HUES6 (cell line): Measurements from ENCODE around the gene CSHL1.
"Not testable (repeated sequence)": the region's sequence is repeated elsewhere in the genome, so short reads cannot be mapped to it uniquely, and the experiment has no call there.

ENCODE experiments used
- H3K27ac ChIP-seq: 2 replicates; pipeline ENCODE4 v1.7.0; 2013; ENCODE audit warnings: low read depth, mild to moderate bottlenecking, low read length, inconsistent platforms
- H3K27me3 ChIP-seq: 2 replicates; pipeline ENCODE4 v1.6.1; 2013; ENCODE audit warnings: low read length; ENCODE audit not compliant: control insufficient read depth, insufficient read depth
- H3K36me3 ChIP-seq: 2 replicates; pipeline ENCODE4 v1.6.1; 2013; ENCODE audit warnings: low read length; ENCODE audit not compliant: control insufficient read depth, insufficient read depth
- H3K4me1 ChIP-seq: 2 replicates; pipeline ENCODE4 v1.6.1; 2013; ENCODE audit warnings: low read length; ENCODE audit not compliant: control insufficient read depth, insufficient read depth
- H3K4me3 ChIP-seq: 2 replicates; pipeline ENCODE4 v1.5.1; 2013; ENCODE audit warnings: low read depth, low read length
- H3K9ac ChIP-seq: one replicate; pipeline ENCODE4 v1.6.1; 2013; ENCODE audit warnings: mild to moderate bottlenecking, low read length
- H3K9me3 ChIP-seq: 2 replicates; pipeline ENCODE4 v1.6.1; 2013; ENCODE audit warnings: low read depth, low read length; ENCODE audit not compliant: control insufficient read depth, insufficient read depth

The CSHL1 gene

DNA sequence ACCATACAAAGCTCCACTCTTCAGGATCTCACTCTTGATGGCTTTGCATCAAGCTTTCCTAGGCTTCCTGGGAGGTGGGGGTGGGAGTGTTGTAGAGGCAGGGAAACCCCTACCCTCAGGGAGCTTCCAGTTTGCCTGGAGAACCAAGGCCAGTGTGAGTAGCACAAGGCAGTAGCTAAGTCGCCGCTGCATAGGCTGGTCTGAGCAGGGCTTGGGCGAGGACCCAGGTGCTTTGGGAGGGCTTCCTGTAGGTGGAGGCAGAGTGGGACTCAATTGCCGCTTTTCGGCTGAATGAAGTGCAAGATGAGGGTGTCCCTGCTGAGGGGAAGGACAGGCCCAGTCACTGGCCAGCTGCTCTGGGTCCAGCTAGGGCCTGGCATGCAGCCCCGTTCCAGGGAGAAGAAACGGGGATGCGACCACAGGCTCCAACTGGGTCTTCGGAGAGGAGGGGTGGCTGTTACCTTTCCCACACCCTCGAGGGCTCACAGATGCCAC is 17.2 kb upstream of the CSHL1 start:
- H3K9ac ChIP-seq, result no peak overlapping the region
- no peaks in the 10 kb centered on the region for H3K36me3 ChIP-seq
- H3K4me1 ChIP-seq, result peaks cover 23% of the 10 kb centered on the region
- no peak overlapping the region for H3K27ac ChIP-seq
- no peaks in the 10 kb centered on the region for H3K27me3 ChIP-seq
- no peaks in the 10 kb centered on the region for H3K9me3 ChIP-seq
- no peak overlapping the region for H3K4me3 ChIP-seq

DNA sequence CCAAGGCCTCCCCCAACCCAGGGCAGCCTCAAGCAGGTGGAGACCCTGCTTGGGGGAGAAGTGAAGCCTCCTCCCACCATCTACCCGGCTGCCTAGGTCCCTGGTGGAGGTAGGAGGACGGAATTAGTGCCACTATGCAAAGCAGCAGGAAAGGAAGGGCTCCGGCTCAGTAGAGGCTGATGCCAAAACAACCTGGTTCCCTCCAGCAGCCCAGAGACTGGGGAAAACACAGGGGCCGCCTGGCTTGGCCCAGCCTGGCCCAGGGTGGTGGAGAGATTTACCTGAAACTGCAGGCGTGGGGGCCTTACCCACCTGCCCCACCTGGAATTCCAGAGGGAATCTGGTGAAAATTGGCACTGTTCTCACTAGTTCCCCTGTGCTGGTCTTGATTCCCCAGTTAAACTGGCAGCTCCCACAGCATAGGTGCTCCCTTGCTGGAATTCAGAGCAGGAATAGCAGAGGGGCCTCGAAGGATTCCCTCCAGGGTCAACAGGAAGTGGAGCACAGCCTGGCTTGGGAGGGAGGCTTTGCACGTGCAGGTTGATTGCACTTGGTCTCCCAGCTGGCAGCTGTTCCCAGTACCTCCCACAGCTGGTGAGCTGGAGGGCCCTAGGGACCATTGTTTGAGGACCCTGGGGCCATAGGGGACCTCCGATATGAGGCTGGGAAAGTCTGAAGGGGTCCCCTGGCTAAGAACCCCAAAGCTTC is 16.6 kb upstream of the CSHL1 start:
- no peaks in the 10 kb centered on the region for H3K9me3 ChIP-seq
- no peak overlapping the region for H3K9ac ChIP-seq
- H3K27ac ChIP-seq, result no peak overlapping the region
- H3K27me3 ChIP-seq, result no peaks in the 10 kb centered on the region
- H3K36me3 ChIP-seq, result no peaks in the 10 kb centered on the region
- no peak overlapping the region for H3K4me3 ChIP-seq
- peaks cover 21% of the 10 kb centered on the region for H3K4me1 ChIP-seq

DNA sequence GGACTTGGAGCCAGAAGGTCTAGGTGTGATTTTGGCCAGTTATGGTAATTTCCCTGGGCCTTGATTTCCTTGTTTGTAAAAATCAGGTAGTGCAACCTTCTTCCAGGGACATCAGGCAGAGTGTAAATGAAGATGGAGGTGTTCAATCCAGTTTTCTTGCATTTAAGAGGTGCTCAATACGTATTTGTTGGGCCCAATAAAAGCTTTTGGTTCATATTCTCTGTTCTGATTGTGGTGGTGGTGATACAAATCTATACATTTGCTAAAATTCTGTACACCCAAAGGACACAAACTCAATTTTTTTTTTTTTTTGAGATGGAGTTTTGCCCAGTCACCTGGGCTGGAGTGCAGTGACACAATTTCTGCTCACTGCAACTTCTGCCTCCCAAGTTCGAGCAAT is 15.1 kb upstream of the CSHL1 start:
- H3K9ac ChIP-seq, result no peak overlapping the region
- no peaks in the 10 kb centered on the region for H3K27me3 ChIP-seq
- H3K4me3 ChIP-seq, result no peak overlapping the region
- H3K4me1 ChIP-seq, result peaks cover 7% of the 10 kb centered on the region
- H3K36me3 ChIP-seq, result no peaks in the 10 kb centered on the region
- H3K27ac ChIP-seq, result no peak overlapping the region
- no peaks in the 10 kb centered on the region for H3K9me3 ChIP-seq

DNA sequence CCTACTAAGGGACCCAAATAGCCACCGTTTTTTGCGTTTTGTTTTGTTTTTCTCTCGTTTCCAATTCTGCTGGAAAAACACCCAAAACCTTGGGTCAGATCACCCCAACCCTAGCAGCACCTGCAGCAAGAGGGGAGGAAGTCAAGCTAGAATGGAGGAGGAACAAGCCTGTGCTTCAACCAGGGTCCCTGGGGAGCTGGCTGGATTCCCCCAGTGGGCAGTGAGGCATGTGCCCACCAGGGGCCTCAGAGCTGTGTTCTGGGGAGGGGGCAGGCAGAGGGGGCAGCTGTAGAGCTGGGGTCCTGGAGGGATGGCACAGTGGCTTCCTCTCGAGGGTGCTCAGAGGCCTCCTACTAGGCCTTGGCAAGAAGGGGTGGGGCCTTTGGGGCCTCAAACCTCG is 14.6 kb upstream of the CSHL1 start:
- Histone ChIP-seq H3K4me3 (no peak overlapping the region), H3K27ac (no peak overlapping the region), H3K9ac (no peak overlapping the region), H3K9me3 (no peaks in the 10 kb centered on the region), H3K27me3 (no peaks in the 10 kb centered on the region), H3K36me3 (no peaks in the 10 kb centered on the region), H3K4me1 (peaks cover 2% of the 10 kb centered on the region)

DNA sequence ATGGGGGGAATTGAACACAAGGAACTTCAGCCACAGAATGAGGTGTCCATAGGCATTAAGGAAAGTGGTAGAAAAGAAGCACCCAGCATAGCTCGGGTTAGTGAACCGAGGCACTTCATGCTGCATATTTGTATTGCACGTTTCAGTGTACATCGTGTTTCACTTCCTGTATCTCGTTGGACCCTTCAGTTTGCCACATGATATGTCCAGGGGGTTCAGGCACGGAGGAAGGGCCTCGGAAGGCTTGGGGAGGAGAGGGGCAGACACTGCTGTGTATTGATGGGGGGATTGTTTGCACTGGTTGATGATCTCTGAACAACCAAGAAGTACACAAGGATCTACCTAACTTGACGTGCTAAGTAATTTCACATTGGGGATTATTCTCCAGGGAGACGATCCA is 11.3 kb upstream of the CSHL1 start:
- H3K4me1 ChIP-seq, H3K9me3 ChIP-seq, H3K36me3 ChIP-seq, H3K27me3 ChIP-seq, H3K27ac ChIP-seq, H3K9ac ChIP-seq, H3K4me3 ChIP-seq: not testable (repeated sequence)

DNA sequence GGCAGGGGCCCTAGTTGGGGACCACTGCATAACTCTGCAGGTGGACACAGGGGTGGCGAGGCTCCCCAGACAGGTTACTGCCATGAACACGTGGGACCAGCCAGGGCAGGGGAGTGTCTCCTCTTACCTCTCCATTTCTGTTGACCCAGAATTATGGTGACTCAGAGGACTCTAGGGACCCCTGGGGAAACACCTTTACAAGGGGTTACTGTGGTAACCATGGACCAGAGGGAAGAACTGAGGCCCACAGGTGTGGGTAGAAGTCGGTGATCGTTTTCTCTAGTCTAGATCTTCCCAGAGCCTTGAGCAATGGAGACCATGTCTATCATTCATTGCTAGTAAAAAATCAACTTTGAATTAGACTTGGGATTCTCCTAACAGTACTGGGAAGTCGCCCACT is 9.7 kb upstream of the CSHL1 start:
- H3K9me3 ChIP-seq, H3K36me3 ChIP-seq, H3K4me1 ChIP-seq, H3K27ac ChIP-seq, H3K9ac ChIP-seq, H3K4me3 ChIP-seq: not testable (repeated sequence)
- H3K27me3 ChIP-seq, result peaks cover 18% of the 10 kb centered on the region

DNA sequence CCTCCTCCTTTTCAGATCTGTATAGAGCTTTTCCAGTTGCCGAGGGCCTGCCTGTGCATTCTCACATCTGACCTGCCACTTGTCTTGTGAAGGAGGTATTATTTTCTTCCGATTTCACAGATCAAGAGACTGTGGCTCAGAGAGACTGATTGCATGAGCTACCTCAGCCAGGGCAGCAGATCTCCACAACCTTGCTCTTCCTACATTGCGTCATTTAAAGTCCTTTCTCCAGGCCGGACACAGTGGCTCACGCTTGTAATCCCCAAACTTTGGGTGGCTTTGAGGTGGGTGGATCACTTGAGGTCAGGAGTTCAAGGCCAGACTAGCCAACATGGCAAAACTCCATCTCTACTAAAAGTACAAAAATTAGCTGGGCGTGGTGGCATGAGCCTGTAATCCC is 9.0 kb upstream of the CSHL1 start:
- not testable (repeated sequence) for H3K36me3 ChIP-seq, H3K9ac ChIP-seq, H3K27ac ChIP-seq, H3K9me3 ChIP-seq, H3K4me1 ChIP-seq, H3K4me3 ChIP-seq
- peaks cover 18% of the 10 kb centered on the region for H3K27me3 ChIP-seq

DNA sequence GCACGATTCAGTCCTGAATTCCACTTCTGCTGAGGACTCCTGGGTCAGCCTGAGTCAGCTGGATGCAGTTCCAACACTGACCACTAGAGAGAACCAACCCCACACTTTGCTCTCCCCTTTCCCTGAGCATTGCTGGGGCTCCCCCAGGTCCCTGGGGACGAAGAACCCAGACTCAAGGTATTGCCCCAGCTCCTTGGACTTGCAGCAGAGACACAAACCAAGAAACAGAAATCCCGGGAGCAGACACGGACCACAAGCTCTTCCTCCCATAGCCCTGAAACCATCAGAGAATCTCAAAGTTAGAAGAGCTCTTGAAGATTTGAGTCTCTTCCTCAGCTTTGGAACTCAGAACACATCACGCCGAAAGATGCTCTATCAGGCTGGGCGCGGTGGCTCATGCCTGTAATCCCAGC is 8.3 kb upstream of the CSHL1 start:
- no peaks in the 10 kb centered on the region for H3K36me3 ChIP-seq
- no peak overlapping the region for H3K27ac ChIP-seq
- H3K4me3 ChIP-seq, result peak overlapping the region; percentile 31; the same call in 1 of the 2 replicates
- no peaks in the 10 kb centered on the region for H3K9me3 ChIP-seq
- H3K9ac ChIP-seq, result no peak overlapping the region
- peaks cover 7% of the 10 kb centered on the region; the same call in 1 of the 2 replicates for H3K4me1 ChIP-seq
- H3K27me3 ChIP-seq, result peaks cover 18% of the 10 kb centered on the region

DNA sequence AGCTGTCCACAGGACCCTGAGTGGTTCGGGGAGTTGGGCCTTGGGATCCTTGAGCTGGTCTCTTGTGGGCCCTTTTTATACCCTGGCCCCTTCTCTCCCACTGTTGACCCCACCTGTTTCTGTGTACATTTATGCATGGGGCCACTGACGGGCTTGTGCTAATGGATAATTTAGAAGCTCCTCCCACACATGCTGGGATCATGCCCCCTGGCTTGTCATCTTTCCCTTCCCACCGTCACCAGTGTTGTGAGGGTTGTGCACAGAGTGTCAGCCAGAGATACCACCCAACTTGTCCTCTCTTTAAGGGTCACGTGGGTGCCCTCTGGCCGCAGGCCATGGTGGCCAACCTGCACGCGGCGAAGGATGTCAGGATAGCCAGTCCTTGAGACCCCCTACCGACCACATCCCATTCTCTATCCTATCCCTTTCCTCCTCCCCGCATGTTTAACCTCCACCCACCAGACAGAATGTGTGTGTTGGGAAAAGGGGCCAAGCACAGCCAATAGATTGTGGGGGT is 7.8 kb upstream of the CSHL1 start, which contains the start of gene GH1:
TSS of gene GH1 (minus strand) at position 51 of the 517 bp plus-strand sequence. CDS start 63 bp downstream, outside the sequence.
- H3K4me1 ChIP-seq, H3K36me3 ChIP-seq, H3K27ac ChIP-seq, H3K9me3 ChIP-seq, H3K9ac ChIP-seq: not testable (repeated sequence)
- Histone ChIP-seq H3K27me3 (peaks cover 18% of the 10 kb centered on the region), H3K4me3 (peak within 1 kb of the TSS; percentile 36)

DNA sequence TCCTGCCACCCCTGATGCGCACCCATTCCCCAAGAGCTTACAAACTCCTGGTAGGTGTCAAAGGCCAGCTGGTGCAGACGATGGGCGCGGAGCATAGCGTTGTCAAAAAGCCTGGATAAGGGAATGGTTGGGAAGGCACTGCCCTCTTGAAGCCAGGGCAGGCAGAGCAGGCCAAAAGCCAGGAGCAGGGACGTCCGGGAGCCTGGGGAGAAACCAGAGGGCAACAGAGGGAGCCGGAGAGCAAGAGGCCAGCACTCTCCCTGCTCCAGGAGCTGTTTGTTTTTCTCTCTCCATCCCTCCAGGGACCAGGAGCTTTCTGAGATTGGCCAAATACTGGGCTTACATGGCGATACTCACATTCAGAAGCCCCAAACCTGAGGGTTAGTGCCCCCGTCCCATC is 7.2 kb upstream of the CSHL1 start:
- Histone ChIP-seq H3K4me1 (peaks cover 7% of the 10 kb centered on the region; the same call in 1 of the 2 replicates), H3K4me3 (peak overlapping the region; percentile 36)

DNA sequence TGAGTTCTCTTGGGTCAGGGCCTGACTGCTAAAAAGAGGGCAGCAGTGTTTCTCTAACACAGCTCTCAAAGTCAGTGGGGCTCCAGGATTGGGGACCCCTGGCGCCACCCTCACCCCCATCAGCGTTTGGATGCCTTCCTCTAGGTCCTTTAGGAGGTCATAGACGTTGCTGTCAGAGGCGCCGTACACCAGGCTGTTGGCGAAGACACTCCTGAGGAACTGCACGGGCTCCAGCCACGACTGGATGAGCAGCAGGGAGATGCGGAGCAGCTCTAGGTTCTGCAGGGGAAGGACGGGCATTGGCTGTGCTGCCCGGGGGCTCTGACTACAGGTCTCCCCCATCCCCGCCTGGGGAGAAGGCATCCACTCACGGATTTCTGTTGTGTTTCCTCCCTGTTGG is 6.6 kb upstream of the CSHL1 start:
- H3K36me3 ChIP-seq, result no peaks in the 10 kb centered on the region
- H3K9ac ChIP-seq, result no peak overlapping the region
- H3K4me1 ChIP-seq, result peaks cover 7% of the 10 kb centered on the region; the same call in 1 of the 2 replicates
- H3K27ac ChIP-seq, result no peak overlapping the region
- H3K27me3 ChIP-seq, result peaks cover 18% of the 10 kb centered on the region
- no peaks in the 10 kb centered on the region for H3K9me3 ChIP-seq
- H3K4me3 ChIP-seq, result peak overlapping the region; percentile 36; the same call in 1 of the 2 replicates

More for the DNA sequence above, 7.2 kb upstream of the CSHL1 start:
- Histone ChIP-seq H3K9ac (no peak overlapping the region), H3K9me3 (no peaks in the 10 kb centered on the region), H3K36me3 (no peaks in the 10 kb centered on the region), H3K27me3 (peaks cover 18% of the 10 kb centered on the region), H3K27ac (no peak overlapping the region)
